ENCODE data around the gene FAM13C. TPM values are rescaled to one million over a fixed set of nuclear protein-coding genes. Genes with fewer than 3 reads are reported as not detected.

The FAM13C gene
- total and polyA plus RNA-seq, 12 donors = 8.9 to 92.8 (median 34.1) TPM

GRCh38 chr10:59388671-59388976 lies 26.3 kb upstream of the FAM13C start:
- no peak for DNase-seq
- Histone ChIP-seq H3K36me3 (replicated peaks in 1 of 2) (no peaks in the 10 kb centered on the region), H3K4me3 (no peak overlapping the region), H3K9me3 (replicated peaks in 1 of 3) (no peaks in the 10 kb centered on the region), H3K27ac (peak overlapping the region in 1 of 5 donors; percentile 76), H3K4me1 (replicated peaks in 1 of 2) (peaks cover 0 to 15% of the 10 kb centered on the region in 2 donors), H3K27me3 (no peaks in the 10 kb centered on the region)
- TF ChIP-seq POLR2A (IDR thresholded peaks at IDR 0.05) = no peak
- TF ChIP-seq CTCF (IDR thresholded peaks at IDR 0.05) = no peak
- intact Hi-C loops (cut with DNase I) = no loop called here
- WGBS, 4 donors = 93 to 98% (median 95%) methylated on average over 1 of the region's 1 CpG

DNA sequence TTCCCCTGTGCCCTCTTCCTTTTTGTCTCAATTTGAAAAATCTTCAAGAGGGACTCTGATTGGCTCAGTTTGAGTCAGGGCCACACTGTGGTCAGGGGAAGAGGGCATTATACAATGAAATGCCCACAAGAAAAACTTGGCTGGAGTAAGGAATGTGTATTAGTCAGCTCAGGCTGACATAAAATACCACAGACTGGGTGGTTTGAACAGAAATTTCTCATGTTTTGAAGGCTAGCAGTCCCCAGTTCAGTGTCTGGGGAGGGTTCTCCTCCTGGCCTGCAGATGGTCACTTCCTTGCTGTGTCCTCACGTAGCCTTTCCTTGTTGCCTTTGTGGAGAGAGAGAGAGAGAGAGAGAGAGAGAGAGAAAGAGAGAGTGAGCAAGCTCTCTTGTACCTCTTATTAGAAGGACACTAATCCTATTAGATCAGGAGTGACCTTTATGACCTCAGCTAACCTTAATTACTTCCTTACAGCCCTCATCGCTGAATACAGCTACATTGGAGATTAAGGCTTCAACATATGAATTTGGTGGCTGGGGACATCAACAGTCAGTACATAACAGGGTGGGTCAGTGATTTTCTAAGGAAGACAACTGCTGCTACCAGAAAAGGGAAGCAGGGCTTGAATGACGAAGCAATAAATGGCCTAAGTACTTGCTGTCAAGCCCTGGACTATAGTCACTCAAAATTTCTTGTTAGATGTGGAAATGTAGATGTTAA lies 25.8 kb upstream of the FAM13C start:
- peak overlapping the region in 4 of 5 donors; percentile 15 to 76 (median 23) for H3K27ac ChIP-seq
- no peak overlapping the region for H3K4me3 ChIP-seq
- intact Hi-C loops (cut with DNase I) = no loop called here
- TF ChIP-seq CTCF (IDR thresholded peaks at IDR 0.05) (no peak), POLR2A (IDR thresholded peaks at IDR 0.05) (no peak)
- H3K36me3 ChIP-seq (replicated peaks in 1 of 2) = no peaks in the 10 kb centered on the region
- H3K9me3 ChIP-seq (replicated peaks in 1 of 3) = no peaks in the 10 kb centered on the region
- DNase-seq = peak in 5 of 7 donors; percentile 24 to 64 (median 29)
- 58 to 70% (median 69%) methylated on average over 3 of the region's 3 CpGs for WGBS, 4 donors
- peaks cover 0 to 20% of the 10 kb centered on the region in 2 donors for H3K4me1 ChIP-seq (replicated peaks in 1 of 2)
- no peaks in the 10 kb centered on the region for H3K27me3 ChIP-seq

- H3K36me3 ChIP-seq (replicated peaks in 1 of 2) = no peaks in the 10 kb centered on the region
- peaks cover 0 to 33% of the 10 kb centered on the region in 2 donors for H3K4me1 ChIP-seq (replicated peaks in 1 of 2)
- no peaks in the 10 kb centered on the region for H3K9me3 ChIP-seq (replicated peaks in 1 of 3)
- H3K27me3 ChIP-seq = no peaks in the 10 kb centered on the region
- H3K4me3 ChIP-seq = no peak overlapping the region
- no peak for DNase-seq
- no peak for TF ChIP-seq POLR2A (IDR thresholded peaks at IDR 0.05)
- no peak for TF ChIP-seq CTCF (IDR thresholded peaks at IDR 0.05)
- 69 to 85% (median 74%) methylated on average over 3 of the region's 3 CpGs for WGBS, 4 donors
- no peak overlapping the region for H3K27ac ChIP-seq
- intact Hi-C loops (cut with DNase I) = no loop called here
These were observed 22.4 kb upstream of the FAM13C start for GRCh38 chr10:59384761-59385160.

- WGBS, 4 donors = 85 to 89% (median 87%) methylated on average over 3 of the region's 3 CpGs
- no peaks in the 10 kb centered on the region for H3K36me3 ChIP-seq (replicated peaks in 1 of 2)
- TF ChIP-seq CTCF (IDR thresholded peaks at IDR 0.05) (no peak), POLR2A (IDR thresholded peaks at IDR 0.05) (no peak)
- H3K4me1 ChIP-seq (replicated peaks in 1 of 2) = peaks cover 0 to 33% of the 10 kb centered on the region in 2 donors
- no peak overlapping the region for H3K4me3 ChIP-seq
- intact Hi-C loops (cut with DNase I) = no loop called here
- peak overlapping the region in 2 of 5 donors; percentile 50 to 64 for H3K27ac ChIP-seq
- no peak for DNase-seq
- no peaks in the 10 kb centered on the region for H3K9me3 ChIP-seq (replicated peaks in 1 of 3)
- no peaks in the 10 kb centered on the region for H3K27me3 ChIP-seq
These were observed 21.6 kb upstream of the FAM13C start for GRCh38 chr10:59383908-59384307.
